Measurements from ENCODE around the gene MBD5.

The MBD5 gene

GRCh38 chr2:148282201-148282600, 261.3 kb downstream of the MBD5 start:
- DNase-seq (ENCODE audit: low read depth, low spot score) = peak; percentile 24
- H3K27ac ChIP-seq = no peak overlapping the region

GRCh38 chr2:148292431-148292830, 271.5 kb downstream of the MBD5 start:
- no peak overlapping the region for H3K27ac ChIP-seq

GRCh38 chr2:148298196-148298595, 277.3 kb downstream of the MBD5 start:
- no peak for DNase-seq (ENCODE audit: low read depth, low spot score)
- H3K27ac ChIP-seq = no peak overlapping the region

More at GRCh38 chr2:148292431-148292830, 271.5 kb downstream of the MBD5 start:
- no peak for DNase-seq (ENCODE audit: low read depth, low spot score)

- no peak for DNase-seq (ENCODE audit: low read depth, low spot score)
- H3K27ac ChIP-seq = no peak overlapping the region
Measured at GRCh38 chr2:148299616-148300015, 278.7 kb downstream of the MBD5 start.

GRCh38 chr2:148300544-148300943, 279.7 kb downstream of the MBD5 start:
- no peak for DNase-seq (ENCODE audit: low read depth, low spot score)
- no peak overlapping the region for H3K27ac ChIP-seq

- no peak for DNase-seq (ENCODE audit: low read depth, low spot score)
- no peak overlapping the region for H3K27ac ChIP-seq
Measured at GRCh38 chr2:148301362-148301761, 280.5 kb downstream of the MBD5 start.

- no peak for DNase-seq (ENCODE audit: low read depth, low spot score)
Measured at GRCh38 chr2:148302526-148302925, 281.6 kb downstream of the MBD5 start.

GRCh38 chr2:148303161-148303560, 282.3 kb downstream of the MBD5 start:
- H3K27ac ChIP-seq = no peak overlapping the region
- no peak for DNase-seq (ENCODE audit: low read depth, low spot score)

More at GRCh38 chr2:148302526-148302925, 281.6 kb downstream of the MBD5 start:
- H3K27ac ChIP-seq = no peak overlapping the region

- no peak for DNase-seq (ENCODE audit: low read depth, low spot score)
- no peak overlapping the region for H3K27ac ChIP-seq
Measured at GRCh38 chr2:148305476-148305875, 284.6 kb downstream of the MBD5 start.

GRCh38 chr2:148306027-148306426, 285.1 kb downstream of the MBD5 start:
- DNase-seq (ENCODE audit: low read depth, low spot score) = no peak
- H3K27ac ChIP-seq = no peak overlapping the region

GRCh38 chr2:148317598-148317997, 296.7 kb downstream of the MBD5 start:
- no peak overlapping the region for H3K27ac ChIP-seq
- no peak for DNase-seq (ENCODE audit: low read depth, low spot score)

GRCh38 chr2:148338541-148338940, 317.6 kb downstream of the MBD5 start:
- peak overlapping the region; percentile 36 for H3K27ac ChIP-seq
- DNase-seq (ENCODE audit: low read depth, low spot score) = peak; percentile 14

GRCh38 chr2:148342086-148342485, 321.2 kb downstream of the MBD5 start:
- no peak for DNase-seq (ENCODE audit: low read depth, low spot score)

GRCh38 chr2:148350199-148350598, 329.3 kb downstream of the MBD5 start:
- H3K27ac ChIP-seq = no peak overlapping the region
- no peak for DNase-seq (ENCODE audit: low read depth, low spot score)

More at GRCh38 chr2:148342086-148342485, 321.2 kb downstream of the MBD5 start:
- no peak overlapping the region for H3K27ac ChIP-seq

GRCh38 chr2:148351437-148352143, 330.7 kb downstream of the MBD5 start:
- DNase-seq (ENCODE audit: low read depth, low spot score) = no peak
- no peak overlapping the region for H3K27ac ChIP-seq

- no peak overlapping the region for H3K27ac ChIP-seq
- no peak for DNase-seq (ENCODE audit: low read depth, low spot score)
Measured at GRCh38 chr2:148358375-148358774, 337.5 kb downstream of the MBD5 start.

GRCh38 chr2:148360662-148361061, 339.8 kb downstream of the MBD5 start:
- DNase-seq (ENCODE audit: low read depth, low spot score) = no peak
- H3K27ac ChIP-seq = no peak overlapping the region

- DNase-seq (ENCODE audit: low read depth, low spot score) = no peak
- no peak overlapping the region for H3K27ac ChIP-seq
Measured at GRCh38 chr2:148362144-148362796, 341.4 kb downstream of the MBD5 start.

- H3K27ac ChIP-seq = no peak overlapping the region
- no peak for DNase-seq (ENCODE audit: low read depth, low spot score)
Measured at GRCh38 chr2:148375214-148375613, 354.3 kb downstream of the MBD5 start.

- no peak overlapping the region for H3K27ac ChIP-seq
- DNase-seq (ENCODE audit: low read depth, low spot score) = no peak
Measured at GRCh38 chr2:148391324-148391723, 370.4 kb downstream of the MBD5 start.

- DNase-seq (ENCODE audit: low read depth, low spot score) = no peak
- no peak overlapping the region for H3K27ac ChIP-seq
Measured at GRCh38 chr2:148402786-148403185, 381.9 kb downstream of the MBD5 start.

GRCh38 chr2:148410899-148411298, 390.0 kb downstream of the MBD5 start:
- DNase-seq (ENCODE audit: low read depth, low spot score) = no peak
- H3K27ac ChIP-seq = no peak overlapping the region

All from epithelial cell of prostate (primary cell).